Testis (tissue), 2 donors: ENCODE results near the gene GFOD1.

Experiments used
- POLR2A ChIP-seq: fragments of 450-650 bp; IDR thresholded peaks from one replicate; pipeline ENCODE4 v1.6.1; 2017; ENCODE audit warnings: antibody characterized with exemption, mild to moderate bottlenecking, moderate library complexity
- TF ChIP-seq, protein P1 (sequence below), 3 experiments: fragments of 450-650 bp in 2 of 3; fragments of 200-600 bp in 1 of 3; sonication (generic) in 1 of 3; IDR thresholded peaks; one replicate each; pipeline ENCODE4 v1.5.1; 2016 to 2019; ENCODE audit warnings: antibody characterized with exemption in 3 of 3, mild to moderate bottlenecking in 2 of 3, moderate library complexity in 1 of 3

DNA sequence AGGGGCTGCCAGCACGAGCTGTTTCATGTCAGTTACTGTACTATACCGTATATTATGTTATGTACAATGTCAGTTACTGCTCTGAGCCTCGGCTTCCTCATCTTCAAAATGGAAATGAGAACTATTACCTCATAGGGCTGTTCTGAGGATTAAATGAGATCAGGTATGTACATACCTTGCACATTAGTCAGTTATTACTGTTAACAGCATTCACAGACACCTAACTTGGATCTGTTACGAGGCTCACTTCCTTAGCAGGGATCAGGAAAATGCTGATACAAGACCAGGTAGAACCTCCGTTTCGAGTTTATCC, 89.4 kb downstream of the GFOD1 start:
- TF ChIP-seq, protein P1, sequence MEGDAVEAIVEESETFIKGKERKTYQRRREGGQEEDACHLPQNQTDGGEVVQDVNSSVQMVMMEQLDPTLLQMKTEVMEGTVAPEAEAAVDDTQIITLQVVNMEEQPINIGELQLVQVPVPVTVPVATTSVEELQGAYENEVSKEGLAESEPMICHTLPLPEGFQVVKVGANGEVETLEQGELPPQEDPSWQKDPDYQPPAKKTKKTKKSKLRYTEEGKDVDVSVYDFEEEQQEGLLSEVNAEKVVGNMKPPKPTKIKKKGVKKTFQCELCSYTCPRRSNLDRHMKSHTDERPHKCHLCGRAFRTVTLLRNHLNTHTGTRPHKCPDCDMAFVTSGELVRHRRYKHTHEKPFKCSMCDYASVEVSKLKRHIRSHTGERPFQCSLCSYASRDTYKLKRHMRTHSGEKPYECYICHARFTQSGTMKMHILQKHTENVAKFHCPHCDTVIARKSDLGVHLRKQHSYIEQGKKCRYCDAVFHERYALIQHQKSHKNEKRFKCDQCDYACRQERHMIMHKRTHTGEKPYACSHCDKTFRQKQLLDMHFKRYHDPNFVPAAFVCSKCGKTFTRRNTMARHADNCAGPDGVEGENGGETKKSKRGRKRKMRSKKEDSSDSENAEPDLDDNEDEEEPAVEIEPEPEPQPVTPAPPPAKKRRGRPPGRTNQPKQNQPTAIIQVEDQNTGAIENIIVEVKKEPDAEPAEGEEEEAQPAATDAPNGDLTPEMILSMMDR (IDR thresholded peaks at IDR 0.05): no peak
- TF ChIP-seq POLR2A: no peak
